HepG2 (cell line): Measurements from ENCODE around the gene GLB1L. TPM values are rescaled to one million over a fixed set of nuclear protein-coding genes. Genes with fewer than 3 reads are reported as not detected.
A peak's percentile ranks its signal among the peaks of the same experiment; 100 is the strongest.

Experiments used
- CCAR2 ChIP-seq: fragments of 200-400 bp; formaldehyde crosslinking; optimal IDR thresholded peaks from 2 replicates; pipeline ENCODE3; 2018; ENCODE audit warnings: low read depth, mild to moderate bottlenecking, low read length, moderate library complexity
- EEA1 ChIP-seq: sonication (generic); formaldehyde crosslinking; IDR thresholded peaks from 2 replicates; pipeline ENCODE4 v1.5.1; 2020; ENCODE audit warnings: mild to moderate bottlenecking, missing genetic modification reagents, borderline replicate concordance
- ESRRA ChIP-seq: sonication (generic); formaldehyde crosslinking; IDR thresholded peaks from 2 replicates; pipeline ENCODE4 v1.5.1; 2020; ENCODE audit warnings: mild to moderate bottlenecking, low read depth, missing genetic modification reagents
- GFI1 ChIP-seq: sonication (generic); formaldehyde crosslinking; IDR thresholded peaks from 2 replicates; pipeline ENCODE4 v1.5.0; 2020; ENCODE audit warnings: missing genetic modification reagents, mild to moderate bottlenecking, borderline replicate concordance
- JUND ChIP-seq: sonication (generic); formaldehyde crosslinking; IDR thresholded peaks from 2 replicates; pipeline ENCODE4 v1.8.0; 2022; ENCODE audit warnings: mild to moderate bottlenecking, missing genetic modification reagents
- KDM5B ChIP-seq: sonication (generic); formaldehyde crosslinking; IDR thresholded peaks from 2 replicates; pipeline ENCODE4 v1.4.0; 2020; ENCODE audit warnings: missing genetic modification reagents, mild to moderate bottlenecking, borderline replicate concordance
- MYC ChIP-seq: sonication (generic); formaldehyde crosslinking; IDR thresholded peaks from 2 replicates; pipeline ENCODE4 v1.9.0; 2021; ENCODE audit warnings: missing genetic modification reagents, borderline replicate concordance
- PHF8 ChIP-seq: sonication (generic); formaldehyde crosslinking; IDR thresholded peaks from 2 replicates; pipeline ENCODE4 v1.5.0; 2020; ENCODE audit warnings: missing genetic modification reagents
- SALL1 ChIP-seq: sonication (generic); formaldehyde crosslinking; IDR thresholded peaks from 2 replicates; pipeline ENCODE4 v1.8.0; 2022; ENCODE audit warnings: mild to moderate bottlenecking, missing genetic modification reagents
- ZFX ChIP-seq: sonication (generic); formaldehyde crosslinking; IDR thresholded peaks from 2 replicates; pipeline ENCODE4 v1.4.0; 2020; ENCODE audit warnings: mild to moderate bottlenecking, low read depth, missing genetic modification reagents, moderate library complexity
- ZNF225 ChIP-seq: sonication (generic); formaldehyde crosslinking; IDR thresholded peaks from 2 replicates; pipeline ENCODE4 v1.4.0; 2020; ENCODE audit warnings: mild to moderate bottlenecking, missing genetic modification reagents
- ZNF317 ChIP-seq: sonication (generic); formaldehyde crosslinking; IDR thresholded peaks from 2 replicates; pipeline ENCODE4 v1.5.0; 2020; ENCODE audit warnings: mild to moderate bottlenecking, missing genetic modification reagents
- ZNF441 ChIP-seq: sonication (generic); formaldehyde crosslinking; IDR thresholded peaks from 2 replicates; pipeline ENCODE4 v1.7.0; 2021; ENCODE audit warnings: missing genetic modification reagents, borderline replicate concordance
- ZNF614 ChIP-seq: IDR thresholded peaks from 2 replicates; pipeline ENCODE4 v1.6.1; 2018; ENCODE audit warnings: missing biosample characterization, missing genetic modification reagents, inconsistent platforms, borderline replicate concordance
- polyA plus RNA-seq, 8 experiments: library from polyadenylated mRNA; depleted of rRNA in 3 of 8; stranded (reverse) in 7 of 8; unstranded in 1 of 8; fragments of >200 nt; fragmentation: Illumina TruSeq in 4 of 8; extraction: Trizol in 4 of 8; gene quantifications; 2 replicates each; pipeline versions ENCODE4 v1.2.1 to v1.2.3, GENCODE V29; 2011 to 2016; ENCODE audit warnings: low read depth in 4 of 8, missing spikeins in 1 of 8, mixed read lengths in 1 of 8; ENCODE audit not compliant: insufficient read depth in 1 of 8
- total RNA-seq, 5 experiments: library from RNA; depleted of rRNA; stranded (reverse); fragments of >200 nt; fragmentation: Illumina TruSeq; extraction: Trizol; gene quantifications; 2 replicates each; pipeline ENCODE4 v1.2.3, GENCODE V29; 2016; ENCODE audit warnings: low read depth in 1 of 5
- TF ChIP-seq, protein P1 (sequence below), 2 experiments: fragments of 450-650 bp in 1 of 2; sonication (generic) in 1 of 2; formaldehyde crosslinking in 1 of 2; IDR thresholded peaks; 2 replicates each; pipeline versions ENCODE4 v1.6.1 to v1.8.0; 2016 to 2022; ENCODE audit warnings: antibody characterized with exemption in 1 of 2, mild to moderate bottlenecking in 1 of 2, missing genetic modification reagents in 1 of 2
- TF ChIP-seq, protein P2 (sequence below): sonication (generic); formaldehyde crosslinking; IDR thresholded peaks from 2 replicates; pipeline ENCODE4 v1.5.0; 2020; ENCODE audit warnings: missing genetic modification reagents, mild to moderate bottlenecking, borderline replicate concordance
- TF ChIP-seq, protein P3 (sequence below): sonication (generic); formaldehyde crosslinking; IDR thresholded peaks from 2 replicates; pipeline ENCODE4 v1.5.1; 2020; ENCODE audit warnings: missing genetic modification reagents, mild to moderate bottlenecking, borderline replicate concordance

GLB1L gene
- total and polyA plus RNA-seq, 2 of the 13 experiments (the other 11 are each of a cell fraction or from before 2014, with no cell fraction given): 6.8 to 7.3 TPM

DNA sequence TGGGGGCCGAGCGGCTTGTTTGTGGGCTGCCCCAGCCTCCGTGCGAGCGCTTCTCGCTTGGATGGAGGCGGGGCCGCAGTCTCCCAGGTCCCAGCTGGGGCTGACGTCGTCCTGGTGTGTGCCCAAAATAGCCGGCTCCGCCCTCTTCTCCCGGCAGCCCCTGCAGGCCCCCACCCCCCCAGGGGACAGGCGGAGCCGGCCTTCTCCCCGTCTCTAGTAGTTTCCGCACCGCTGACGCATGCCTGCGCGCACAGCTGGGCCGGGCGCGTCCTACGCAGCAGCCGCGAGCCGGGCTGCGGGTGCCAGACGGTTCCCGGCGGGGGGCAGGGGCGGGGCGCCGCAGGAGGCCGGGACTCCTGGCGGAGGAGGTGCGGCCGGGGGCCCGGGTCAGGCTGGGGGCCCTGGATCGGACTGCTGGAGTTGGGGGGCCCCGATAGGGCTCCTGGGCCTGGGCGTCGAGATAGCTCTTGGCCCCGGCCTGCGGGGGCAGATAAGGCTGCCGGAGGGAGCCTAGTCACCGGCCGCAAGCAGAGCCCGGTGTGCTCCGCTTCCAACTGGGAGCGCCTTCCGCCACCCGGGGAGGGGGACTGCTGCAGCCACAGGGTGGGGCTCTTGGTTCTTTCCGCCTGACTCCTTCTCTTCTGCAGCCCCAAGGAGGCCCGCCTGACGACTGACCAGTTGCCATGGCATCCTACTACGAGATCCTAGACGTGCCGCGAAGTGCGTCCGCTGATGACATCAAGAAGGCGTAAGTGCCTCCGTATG is 34.1 kb upstream of the GLB1L start, which contains the start of gene DNAJB2 (continued):
- TF ChIP-seq, protein P1, sequence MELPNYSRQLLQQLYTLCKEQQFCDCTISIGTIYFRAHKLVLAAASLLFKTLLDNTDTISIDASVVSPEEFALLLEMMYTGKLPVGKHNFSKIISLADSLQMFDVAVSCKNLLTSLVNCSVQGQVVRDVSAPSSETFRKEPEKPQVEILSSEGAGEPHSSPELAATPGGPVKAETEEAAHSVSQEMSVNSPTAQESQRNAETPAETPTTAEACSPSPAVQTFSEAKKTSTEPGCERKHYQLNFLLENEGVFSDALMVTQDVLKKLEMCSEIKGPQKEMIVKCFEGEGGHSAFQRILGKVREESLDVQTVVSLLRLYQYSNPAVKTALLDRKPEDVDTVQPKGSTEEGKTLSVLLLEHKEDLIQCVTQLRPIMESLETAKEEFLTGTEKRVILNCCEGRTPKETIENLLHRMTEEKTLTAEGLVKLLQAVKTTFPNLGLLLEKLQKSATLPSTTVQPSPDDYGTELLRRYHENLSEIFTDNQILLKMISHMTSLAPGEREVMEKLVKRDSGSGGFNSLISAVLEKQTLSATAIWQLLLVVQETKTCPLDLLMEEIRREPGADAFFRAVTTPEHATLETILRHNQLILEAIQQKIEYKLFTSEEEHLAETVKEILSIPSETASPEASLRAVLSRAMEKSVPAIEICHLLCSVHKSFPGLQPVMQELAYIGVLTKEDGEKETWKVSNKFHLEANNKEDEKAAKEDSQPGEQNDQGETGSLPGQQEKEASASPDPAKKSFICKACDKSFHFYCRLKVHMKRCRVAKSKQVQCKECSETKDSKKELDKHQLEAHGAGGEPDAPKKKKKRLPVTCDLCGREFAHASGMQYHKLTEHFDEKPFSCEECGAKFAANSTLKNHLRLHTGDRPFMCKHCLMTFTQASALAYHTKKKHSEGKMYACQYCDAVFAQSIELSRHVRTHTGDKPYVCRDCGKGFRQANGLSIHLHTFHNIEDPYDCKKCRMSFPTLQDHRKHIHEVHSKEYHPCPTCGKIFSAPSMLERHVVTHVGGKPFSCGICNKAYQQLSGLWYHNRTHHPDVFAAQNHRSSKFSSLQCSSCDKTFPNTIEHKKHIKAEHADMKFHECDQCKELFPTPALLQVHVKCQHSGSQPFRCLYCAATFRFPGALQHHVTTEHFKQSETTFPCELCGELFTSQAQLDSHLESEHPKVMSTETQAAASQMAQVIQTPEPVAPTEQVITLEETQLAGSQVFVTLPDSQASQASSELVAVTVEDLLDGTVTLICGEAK (IDR thresholded peaks at IDR 0.05): no peak
- TF ChIP-seq, protein P1 (CRISPR knock-in tag; IDR thresholded peaks at IDR 0.05): peak; percentile 62; the same call in 1 of the 2 replicates
- TF ChIP-seq ZNF225 (CRISPR knock-in tag) (no peak), ZNF441 (CRISPR knock-in tag) (peak; percentile 93), PHF8 (peak; percentile 81), ESRRA (CRISPR knock-in tag) (0 out of 2 replicates have a peak, but pooled peaks have one; percentile 69), CCAR2 (no peak), SALL1 (CRISPR knock-in tag) (peak; percentile 92), JUND (CRISPR knock-in tag) (0 out of 2 replicates have a peak, but pooled peaks have one; percentile 35), MYC (CRISPR knock-in tag) (peak; percentile 87), GFI1 (CRISPR knock-in tag) (peak; percentile 53; the same call in 1 of the 2 replicates), ZNF317 (0 out of 2 replicates have a peak, but pooled peaks have one; percentile 25), ZFX (peak; percentile 98), KDM5B (CRISPR knock-in tag) (peak; percentile 78; the same call in 1 of the 2 replicates), EEA1 (CRISPR knock-in tag) (peak; percentile 85), ZNF614 (0 out of 2 replicates have a peak, but pooled peaks have one; percentile 54)
- TF ChIP-seq, protein P2, sequence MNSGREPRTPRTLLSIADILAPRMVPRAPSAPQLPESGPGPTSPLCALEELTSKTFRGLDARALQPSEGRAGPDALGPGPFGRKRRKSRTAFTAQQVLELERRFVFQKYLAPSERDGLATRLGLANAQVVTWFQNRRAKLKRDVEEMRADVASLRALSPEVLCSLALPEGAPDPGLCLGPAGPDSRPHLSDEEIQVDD (CRISPR knock-in tag): no peak
- TF ChIP-seq, protein P3, sequence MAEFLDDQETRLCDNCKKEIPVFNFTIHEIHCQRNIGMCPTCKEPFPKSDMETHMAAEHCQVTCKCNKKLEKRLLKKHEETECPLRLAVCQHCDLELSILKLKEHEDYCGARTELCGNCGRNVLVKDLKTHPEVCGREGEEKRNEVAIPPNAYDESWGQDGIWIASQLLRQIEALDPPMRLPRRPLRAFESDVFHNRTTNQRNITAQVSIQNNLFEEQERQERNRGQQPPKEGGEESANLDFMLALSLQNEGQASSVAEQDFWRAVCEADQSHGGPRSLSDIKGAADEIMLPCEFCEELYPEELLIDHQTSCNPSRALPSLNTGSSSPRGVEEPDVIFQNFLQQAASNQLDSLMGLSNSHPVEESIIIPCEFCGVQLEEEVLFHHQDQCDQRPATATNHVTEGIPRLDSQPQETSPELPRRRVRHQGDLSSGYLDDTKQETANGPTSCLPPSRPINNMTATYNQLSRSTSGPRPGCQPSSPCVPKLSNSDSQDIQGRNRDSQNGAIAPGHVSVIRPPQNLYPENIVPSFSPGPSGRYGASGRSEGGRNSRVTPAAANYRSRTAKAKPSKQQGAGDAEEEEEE: no peak
